Upper lobe of left lung (tissue), 4 donors: ENCODE results near the gene ASB13.

ENCODE experiments used
- CTCF ChIP-seq, 6 experiments: fragments of 450-650 bp in 4 of 6; fragments of 200-600 bp in 2 of 6; sonication (generic) in 2 of 6; IDR thresholded peaks; one replicate each; pipeline ENCODE4 v1.5.1; 2016 to 2019; ENCODE audit warnings: antibody characterized with exemption in 6 of 6
- EP300 ChIP-seq, 4 donors: sonication (generic); formaldehyde crosslinking; IDR thresholded peaks; one replicate each; pipeline ENCODE4 v1.5.1; 2017; ENCODE audit warnings: antibody characterized with exemption in 4 of 4, control low read depth in 2 of 4
- POLR2A ChIP-seq, 4 donors: fragments of 450-650 bp; IDR thresholded peaks; one replicate each; pipeline ENCODE4 v1.5.1; 2016 to 2017; ENCODE audit warnings: antibody characterized with exemption in 4 of 4, mild to moderate bottlenecking in 2 of 4
- POLR2AphosphoS5 ChIP-seq, 2 donors: sonication (generic); formaldehyde crosslinking; IDR thresholded peaks; one replicate each; pipeline ENCODE4 v1.5.1; 2017; ENCODE audit warnings: antibody characterized with exemption in 2 of 2

GRCh38 chr10:5683065-5683464 is 16.7 kb upstream of the ASB13 start:
- TF ChIP-seq CTCF (IDR thresholded peaks at IDR 0.05) (no peak), POLR2A (IDR thresholded peaks at IDR 0.05) (no peak), POLR2AphosphoS5 (IDR thresholded peaks at IDR 0.05) (no peak), EP300 (IDR thresholded peaks at IDR 0.05) (no peak)
